Measurements from ENCODE around the gene RYR3. TPM values are rescaled to one million over a fixed set of nuclear protein-coding genes. Genes with fewer than 3 reads are reported as not detected.

The RYR3 gene
- total RNA-seq, 1 donor from 2014 or later, result 18.5 TPM

Other genes with a start within 250 kb of the RYR3 start
- gene FMN1, start 116.3 kb upstream of the RYR3 start, total RNA-seq, result 10.0 TPM

Data from sciatic nerve (tissue), 1 donor.